ENCODE data around the gene AHSA1.

GRCh38 chr14:77438596-77438995, 19.3 kb upstream of the AHSA1 start:
- no peak for TF ChIP-seq CTCF (conservative IDR thresholded peaks at IDR 0.05; ENCODE audit: low read depth in 2 of 2)
- TF ChIP-seq POLR2AphosphoS5 (IDR thresholded peaks at IDR 0.05; ENCODE audit: low read depth), result no peak
- TF ChIP-seq CREB1 (CRISPR knock-in tag; IDR thresholded peaks at IDR 0.05; ENCODE audit: low read depth), result no peak
